GM23338 (cell line): ENCODE data around the gene PCSK5. TPM values are rescaled to one million over a fixed set of nuclear protein-coding genes. Genes with fewer than 3 reads are reported as not detected.

Experiments
- CREB1 ChIP-seq: fragments of 250-450 bp; sonication (Bioruptor Pico); IDR thresholded peaks from 2 replicates; pipeline ENCODE4 v1.5.0; 2020; ENCODE audit warnings: low read depth, mild to moderate bottlenecking, moderate library complexity
- NANOG ChIP-seq: IDR thresholded peaks from 2 replicates; pipeline ENCODE4 v1.6.1; 2016; ENCODE audit warnings: antibody characterized with exemption, borderline replicate concordance
- REST ChIP-seq: IDR thresholded peaks from one replicate; pipeline ENCODE4 v1.6.1; 2018; ENCODE audit warnings: antibody characterized with exemption; ENCODE audit not compliant: unreplicated experiment
- ZNF462 ChIP-seq: fragments of 250-450 bp; sonication (Bioruptor Pico); IDR thresholded peaks from 2 replicates; pipeline ENCODE4 v1.5.0; 2020; ENCODE audit warnings: mild to moderate bottlenecking, moderate library complexity
- polyA plus RNA-seq: library from polyadenylated mRNA; unstranded; fragments of >200 nt; fragmentation: Nextera tagmentation; extraction: Ambion mirVana; gene quantifications from 2 replicates; pipeline ENCODE4 v1.2.1, GENCODE V29; 2016
- total RNA-seq: library from RNA; depleted of rRNA; stranded (reverse); fragments of >200 nt; shearing (Covaris generic); gene quantifications from 2 replicates; pipeline ENCODE4 v1.2.3, GENCODE V29; 2014
- TF ChIP-seq, protein P1 (sequence below), 2 experiments: fragments of 200-600 bp in 1 of 2; sonication (generic) in 1 of 2; conservative IDR thresholded peaks; 2 replicates each; pipeline versions ENCODE4 v1.5.1 to v1.6.1; 2016 to 2017; ENCODE audit warnings: antibody characterized with exemption in 2 of 2, low read depth in 2 of 2, mild to moderate bottlenecking in 2 of 2, moderate library complexity in 1 of 2

PCSK5 gene
- total and polyA plus RNA-seq, 2 experiments from 2014 or later, result 12.3 to 34.8 TPM

DNA sequence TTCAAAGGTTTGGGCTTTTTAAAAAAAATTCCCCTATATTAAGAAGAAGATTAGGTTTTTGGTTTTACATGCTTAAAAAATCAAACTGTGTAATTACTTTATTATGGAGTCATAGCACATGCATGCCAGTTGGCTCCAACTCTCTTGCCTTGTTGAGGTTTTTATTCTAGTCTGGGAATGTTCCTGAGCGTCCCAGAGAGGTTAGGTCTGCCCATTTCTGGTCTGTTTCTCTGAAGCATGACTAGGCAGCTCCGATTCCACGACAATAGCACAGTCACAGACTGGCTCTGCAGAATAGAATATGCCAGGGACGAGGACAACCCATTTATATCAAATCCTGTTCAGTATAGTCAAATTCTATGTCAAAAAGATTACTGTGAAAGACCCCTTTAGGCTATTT lies 217.0 kb downstream of the PCSK5 start (continued):
- TF ChIP-seq ZNF462 (CRISPR knock-in tag), result no peak
- TF ChIP-seq NANOG, result no peak
- TF ChIP-seq CREB1, result no peak
- TF ChIP-seq REST, result no peak
- TF ChIP-seq, protein P1, sequence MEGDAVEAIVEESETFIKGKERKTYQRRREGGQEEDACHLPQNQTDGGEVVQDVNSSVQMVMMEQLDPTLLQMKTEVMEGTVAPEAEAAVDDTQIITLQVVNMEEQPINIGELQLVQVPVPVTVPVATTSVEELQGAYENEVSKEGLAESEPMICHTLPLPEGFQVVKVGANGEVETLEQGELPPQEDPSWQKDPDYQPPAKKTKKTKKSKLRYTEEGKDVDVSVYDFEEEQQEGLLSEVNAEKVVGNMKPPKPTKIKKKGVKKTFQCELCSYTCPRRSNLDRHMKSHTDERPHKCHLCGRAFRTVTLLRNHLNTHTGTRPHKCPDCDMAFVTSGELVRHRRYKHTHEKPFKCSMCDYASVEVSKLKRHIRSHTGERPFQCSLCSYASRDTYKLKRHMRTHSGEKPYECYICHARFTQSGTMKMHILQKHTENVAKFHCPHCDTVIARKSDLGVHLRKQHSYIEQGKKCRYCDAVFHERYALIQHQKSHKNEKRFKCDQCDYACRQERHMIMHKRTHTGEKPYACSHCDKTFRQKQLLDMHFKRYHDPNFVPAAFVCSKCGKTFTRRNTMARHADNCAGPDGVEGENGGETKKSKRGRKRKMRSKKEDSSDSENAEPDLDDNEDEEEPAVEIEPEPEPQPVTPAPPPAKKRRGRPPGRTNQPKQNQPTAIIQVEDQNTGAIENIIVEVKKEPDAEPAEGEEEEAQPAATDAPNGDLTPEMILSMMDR (conservative IDR thresholded peaks at IDR 0.05; ENCODE audit: low read depth in 2 of 2), result no peak
